ENCODE results near the gene DSCAML1.

The DSCAML1 gene

DNA sequence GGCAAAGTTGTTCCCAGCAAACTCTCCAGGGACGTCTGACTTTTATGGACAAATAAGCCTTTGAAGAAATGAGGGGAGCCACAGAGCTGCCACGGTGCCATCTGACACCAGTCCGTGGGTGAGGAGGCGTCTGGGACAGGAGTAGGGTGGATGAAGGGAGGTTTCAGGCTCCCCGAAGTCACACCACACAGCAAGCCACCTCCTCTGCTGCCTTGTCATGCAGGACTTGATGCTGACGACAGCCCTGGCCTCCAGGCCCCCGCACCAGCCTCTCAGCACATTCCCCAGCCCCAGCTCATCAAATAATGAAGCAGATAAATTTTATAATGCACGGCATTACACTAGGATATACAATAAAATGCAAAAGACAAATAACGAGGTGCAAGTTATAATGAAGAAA, 312.9 kb downstream of the DSCAML1 start:
- TF ChIP-seq POU2F2 (IDR thresholded peaks at IDR 0.05; ENCODE audit: low read depth, low read length) (no peak), PAX5 (IDR thresholded peaks at IDR 0.05; ENCODE audit: insufficient read depth, low read length, severe bottlenecking) (no peak), SPI1 (IDR thresholded peaks at IDR 0.05; ENCODE audit: low read depth, low read length) (no peak)
- FAIRE-seq (no peak), DNase-seq (ENCODE audit: insufficient read length, low spot score) (no peak)

DNA sequence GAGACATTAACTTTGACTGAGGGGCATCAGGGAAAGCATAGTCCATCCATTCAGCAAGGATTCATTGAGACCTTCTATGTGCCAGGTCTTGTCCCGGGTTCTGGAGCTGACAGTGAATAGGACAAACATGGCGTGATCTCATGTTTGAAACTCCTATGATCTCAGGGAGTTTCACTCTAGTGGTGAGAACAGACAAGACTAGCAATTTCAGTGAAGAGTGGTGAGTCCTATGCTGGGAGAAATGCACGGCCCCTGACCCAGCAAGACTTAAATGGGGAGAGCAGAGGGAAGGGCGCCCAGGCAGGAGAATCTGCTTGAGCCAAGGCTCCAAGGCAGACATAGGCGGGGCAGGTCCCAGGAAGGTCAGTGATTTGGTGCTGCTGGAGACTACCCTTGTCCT, 313.6 kb downstream of the DSCAML1 start:
- FAIRE-seq (no peak), DNase-seq (ENCODE audit: insufficient read length, low spot score) (no peak)
- no peak for TF ChIP-seq POU2F2 (IDR thresholded peaks at IDR 0.05; ENCODE audit: low read depth, low read length)

DNA sequence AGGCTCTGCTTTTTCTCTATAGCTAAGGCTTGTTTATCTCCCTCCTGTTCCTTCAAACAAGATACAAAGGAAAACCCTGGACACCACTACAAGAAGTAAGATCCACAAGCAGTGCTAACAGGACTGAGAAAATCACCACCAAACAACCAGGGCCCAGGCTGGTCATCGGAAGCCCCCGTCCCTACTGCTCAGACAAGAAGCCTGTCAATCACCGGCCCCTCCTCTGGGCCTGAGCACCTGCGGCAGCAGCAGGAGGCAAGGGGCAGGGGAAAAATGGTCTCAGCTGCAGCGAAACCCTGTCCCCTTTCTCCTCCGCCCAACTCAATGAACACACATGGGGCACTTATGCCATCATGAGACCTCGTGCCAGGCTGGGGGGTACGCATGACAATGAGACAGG, 314.1 kb downstream of the DSCAML1 start:
- no peak for DNase-seq (ENCODE audit: insufficient read length, low spot score)
- FAIRE-seq, result no peak
- TF ChIP-seq TAF1 (IDR thresholded peaks at IDR 0.05; ENCODE audit: low read depth, low read length) (no peak), PAX5 (IDR thresholded peaks at IDR 0.05; ENCODE audit: insufficient read depth, low read length, severe bottlenecking) (no peak), SPI1 (IDR thresholded peaks at IDR 0.05; ENCODE audit: low read depth, low read length) (no peak), POLR2AphosphoS5 (IDR thresholded peaks at IDR 0.05; ENCODE audit: low read depth, low read length) (no peak)

DNA sequence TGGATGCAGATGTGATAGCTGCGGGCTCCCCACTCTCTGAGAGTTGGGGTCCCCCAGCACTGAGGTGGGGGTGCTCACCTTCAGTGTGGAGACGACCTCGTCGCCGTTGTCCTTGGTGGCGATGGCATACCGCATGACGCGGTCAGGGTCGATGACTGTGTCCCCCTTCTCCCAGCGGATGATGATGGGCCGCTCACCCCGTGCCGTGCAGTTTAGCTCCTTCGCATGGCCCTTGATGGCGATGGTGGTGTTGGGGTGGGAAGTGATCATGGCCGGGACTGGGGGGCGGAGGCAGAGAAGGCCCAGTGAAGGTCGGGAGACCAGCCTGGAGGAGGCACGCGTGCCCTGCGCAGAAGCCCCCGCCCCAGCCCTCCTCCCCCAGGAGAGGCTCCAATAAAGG, 315.1 kb downstream of the DSCAML1 start:
- TF ChIP-seq POU2F2 (IDR thresholded peaks at IDR 0.05; ENCODE audit: low read depth, low read length), result no peak
- no peak for TF ChIP-seq SPI1 (IDR thresholded peaks at IDR 0.05; ENCODE audit: low read depth, low read length)
- no peak for TF ChIP-seq PAX5 (IDR thresholded peaks at IDR 0.05; ENCODE audit: insufficient read depth, low read length, severe bottlenecking)
- TF ChIP-seq POLR2AphosphoS5 (IDR thresholded peaks at IDR 0.05; ENCODE audit: low read depth, low read length), result no peak
- TF ChIP-seq POLR2A (IDR thresholded peaks at IDR 0.05; ENCODE audit: low read depth, low read length), result no peak
- no peak for TF ChIP-seq TAF1 (IDR thresholded peaks at IDR 0.05; ENCODE audit: low read depth, low read length)
- no peak for FAIRE-seq

DNA sequence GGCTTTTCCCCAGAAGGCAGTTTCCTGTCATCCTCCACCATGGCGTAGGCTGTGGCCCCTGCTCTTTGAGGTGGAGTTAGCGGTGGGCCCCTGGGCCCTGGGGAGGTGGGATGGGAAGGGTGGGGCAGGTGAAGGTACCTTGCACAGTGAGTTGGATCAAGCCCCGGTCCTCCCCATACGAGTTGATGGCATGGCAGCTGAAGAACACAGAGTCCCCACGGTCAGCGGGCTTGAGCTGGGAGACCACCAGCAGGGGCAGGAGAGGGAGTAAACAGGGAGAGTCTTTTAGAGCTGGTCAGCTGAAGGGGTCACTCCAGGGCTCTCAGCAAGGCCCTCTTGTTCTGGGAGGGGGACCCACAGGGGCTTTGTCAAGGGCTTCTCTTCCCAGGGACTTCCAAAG, 316.0 kb downstream of the DSCAML1 start:
- FAIRE-seq, result no peak
- DNase-seq (ENCODE audit: insufficient read length, low spot score), result no peak
- TF ChIP-seq POU2F2 (IDR thresholded peaks at IDR 0.05; ENCODE audit: low read depth, low read length) (no peak), SPI1 (IDR thresholded peaks at IDR 0.05; ENCODE audit: low read depth, low read length) (no peak), POLR2AphosphoS5 (IDR thresholded peaks at IDR 0.05; ENCODE audit: low read depth, low read length) (no peak)

More for the DNA sequence above, 315.1 kb downstream of the DSCAML1 start:
- no peak for DNase-seq (ENCODE audit: insufficient read length, low spot score)

DNA sequence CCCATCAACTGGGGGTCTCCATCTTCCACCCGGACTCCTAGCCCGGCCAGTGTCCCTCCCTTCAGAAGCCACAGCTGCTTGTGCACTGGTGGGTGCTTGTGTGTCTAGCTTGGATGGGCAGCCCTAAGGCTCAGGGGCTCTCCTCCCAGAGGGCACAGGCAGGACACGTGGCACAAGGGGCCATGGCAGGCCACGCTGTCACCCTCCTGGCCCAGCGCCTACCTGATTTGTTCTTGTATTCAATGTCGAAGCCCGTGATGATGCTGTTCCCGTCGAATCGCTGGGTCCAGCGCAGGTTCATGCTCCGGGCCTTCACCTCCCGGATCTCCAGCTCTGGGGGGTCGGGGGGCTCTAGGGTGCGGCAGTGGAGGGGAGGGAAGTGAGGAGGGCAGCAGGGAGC, 316.8 kb downstream of the DSCAML1 start:
- DNase-seq (ENCODE audit: insufficient read length, low spot score) (no peak), FAIRE-seq (no peak)
- TF ChIP-seq PAX5 (IDR thresholded peaks at IDR 0.05; ENCODE audit: insufficient read depth, low read length, severe bottlenecking) (no peak), POLR2AphosphoS5 (IDR thresholded peaks at IDR 0.05; ENCODE audit: low read depth, low read length) (no peak), POLR2A (IDR thresholded peaks at IDR 0.05; ENCODE audit: low read depth, low read length) (no peak), POU2F2 (IDR thresholded peaks at IDR 0.05; ENCODE audit: low read depth, low read length) (no peak), SPI1 (IDR thresholded peaks at IDR 0.05; ENCODE audit: low read depth, low read length) (no peak), TAF1 (IDR thresholded peaks at IDR 0.05; ENCODE audit: low read depth, low read length) (no peak)

DNA sequence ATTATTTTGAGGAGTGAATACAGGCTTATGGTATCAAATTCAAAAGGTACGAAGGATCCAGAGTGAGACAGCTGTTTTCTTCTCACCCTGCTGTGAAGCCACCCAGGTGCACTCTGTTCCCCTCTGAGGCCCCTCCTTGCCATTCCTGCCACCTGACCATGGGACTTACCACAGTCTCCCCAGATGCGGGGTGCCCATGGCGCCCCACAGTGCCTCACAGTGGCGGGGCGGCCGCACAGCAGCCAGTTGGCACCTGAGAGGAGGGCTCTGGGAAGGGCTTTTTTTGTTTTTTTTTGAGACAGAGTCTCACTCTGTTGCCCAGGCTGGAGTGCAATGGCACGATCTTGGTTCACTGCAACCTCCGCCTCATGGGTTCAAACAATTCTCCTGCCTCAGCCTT, 317.6 kb downstream of the DSCAML1 start:
- FAIRE-seq, result peak; percentile 41
- no peak for TF ChIP-seq TAF1 (IDR thresholded peaks at IDR 0.05; ENCODE audit: low read depth, low read length)
- no peak for TF ChIP-seq POU2F2 (IDR thresholded peaks at IDR 0.05; ENCODE audit: low read depth, low read length)
- no peak for TF ChIP-seq POLR2A (IDR thresholded peaks at IDR 0.05; ENCODE audit: low read depth, low read length)
- no peak for TF ChIP-seq SPI1 (IDR thresholded peaks at IDR 0.05; ENCODE audit: low read depth, low read length)
- no peak for TF ChIP-seq PAX5 (IDR thresholded peaks at IDR 0.05; ENCODE audit: insufficient read depth, low read length, severe bottlenecking)
- no peak for TF ChIP-seq POLR2AphosphoS5 (IDR thresholded peaks at IDR 0.05; ENCODE audit: low read depth, low read length)
- DNase-seq (ENCODE audit: insufficient read length, low spot score), result peak; percentile 52

DNA sequence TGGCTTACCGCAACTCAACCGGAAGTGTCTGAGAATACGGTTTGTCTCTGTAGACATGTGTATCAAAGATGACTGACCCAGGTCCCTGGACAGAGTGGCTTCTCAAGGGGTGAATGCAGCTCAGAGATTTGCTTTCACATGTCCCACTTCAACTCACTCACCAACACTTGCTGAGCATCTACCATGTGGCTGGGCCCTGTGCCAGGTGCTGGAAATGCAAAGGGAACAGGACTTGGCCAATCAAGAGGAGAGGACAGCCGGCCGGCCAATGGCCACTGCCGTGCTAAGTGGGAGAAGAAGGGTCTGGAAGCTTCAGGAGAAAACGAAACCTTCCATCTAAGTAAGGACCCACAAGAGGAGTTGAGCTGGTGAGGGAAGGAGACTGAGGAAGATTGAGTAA, 318.1 kb downstream of the DSCAML1 start:
- DNase-seq (ENCODE audit: insufficient read length, low spot score), result no peak
- FAIRE-seq, result peak; percentile 13
- TF ChIP-seq POLR2A (IDR thresholded peaks at IDR 0.05; ENCODE audit: low read depth, low read length) (no peak), SPI1 (IDR thresholded peaks at IDR 0.05; ENCODE audit: low read depth, low read length) (no peak), TAF1 (IDR thresholded peaks at IDR 0.05; ENCODE audit: low read depth, low read length) (no peak), POU2F2 (IDR thresholded peaks at IDR 0.05; ENCODE audit: low read depth, low read length) (no peak), POLR2AphosphoS5 (IDR thresholded peaks at IDR 0.05; ENCODE audit: low read depth, low read length) (no peak), PAX5 (IDR thresholded peaks at IDR 0.05; ENCODE audit: insufficient read depth, low read length, severe bottlenecking) (no peak)

DNA sequence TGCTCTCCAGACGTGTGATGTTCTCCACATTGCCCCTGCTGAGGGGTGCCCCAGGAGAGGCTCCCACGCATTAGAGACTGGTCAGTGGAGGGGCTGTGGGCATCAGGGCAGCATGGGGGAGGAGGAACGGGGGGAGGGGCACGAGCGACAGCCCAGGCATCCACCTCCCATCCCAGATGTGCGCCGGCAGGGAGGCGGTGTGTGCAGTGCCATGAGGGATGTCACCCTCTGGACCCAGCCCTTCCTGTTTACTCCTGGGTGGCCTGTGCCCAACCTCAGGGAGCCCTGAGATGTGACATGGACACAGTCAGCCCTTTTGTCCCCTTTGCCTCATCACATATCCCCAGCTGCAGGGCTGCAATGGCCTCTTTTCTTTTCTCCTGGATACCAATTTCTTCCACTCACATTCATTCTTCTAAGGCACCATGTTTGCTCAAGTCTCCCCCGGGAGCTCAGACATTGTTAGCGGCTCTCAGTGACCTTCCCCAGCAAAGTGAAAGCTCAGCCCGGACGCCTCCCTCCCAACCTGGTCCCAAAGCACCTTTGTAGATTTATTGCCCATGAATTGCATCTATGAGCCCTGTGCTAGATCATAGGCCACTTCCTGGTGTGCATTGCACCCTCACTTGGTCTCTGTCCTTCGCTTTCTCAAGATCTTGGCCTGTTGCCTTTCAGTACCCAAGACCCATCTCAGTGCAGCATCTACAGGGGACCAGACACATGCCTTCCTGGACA, 318.7 kb downstream of the DSCAML1 start:
- no peak for FAIRE-seq
- no peak for TF ChIP-seq TAF1 (IDR thresholded peaks at IDR 0.05; ENCODE audit: low read depth, low read length)
- TF ChIP-seq SPI1 (IDR thresholded peaks at IDR 0.05; ENCODE audit: low read depth, low read length), result no peak
- TF ChIP-seq POU2F2 (IDR thresholded peaks at IDR 0.05; ENCODE audit: low read depth, low read length), result no peak
- no peak for TF ChIP-seq POLR2A (IDR thresholded peaks at IDR 0.05; ENCODE audit: low read depth, low read length)
- no peak for TF ChIP-seq POLR2AphosphoS5 (IDR thresholded peaks at IDR 0.05; ENCODE audit: low read depth, low read length)
- no peak for TF ChIP-seq PAX5 (IDR thresholded peaks at IDR 0.05; ENCODE audit: insufficient read depth, low read length, severe bottlenecking)

DNA sequence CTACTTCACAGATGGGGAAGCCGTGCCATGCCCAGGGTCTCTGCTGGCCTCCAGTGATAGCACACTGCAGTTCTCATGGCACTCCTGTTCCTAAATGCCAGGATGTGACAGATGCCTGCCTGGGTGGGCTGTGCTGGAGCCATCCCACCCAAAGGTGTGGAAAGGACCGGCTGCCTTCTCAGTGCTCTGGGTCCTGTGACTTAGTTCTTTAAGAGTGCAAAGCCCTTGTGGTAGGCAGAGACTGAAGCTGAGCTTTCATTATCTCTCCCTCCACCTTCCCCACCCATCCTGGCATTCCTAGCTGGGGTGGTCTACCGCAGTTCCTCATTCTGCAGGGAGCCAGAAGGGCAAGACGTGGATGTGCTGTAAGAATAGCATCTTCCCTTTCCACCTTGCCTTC, 319.3 kb downstream of the DSCAML1 start:
- FAIRE-seq (no peak), DNase-seq (ENCODE audit: insufficient read length, low spot score) (no peak)
- TF ChIP-seq POLR2AphosphoS5 (IDR thresholded peaks at IDR 0.05; ENCODE audit: low read depth, low read length) (no peak), POLR2A (IDR thresholded peaks at IDR 0.05; ENCODE audit: low read depth, low read length) (no peak), TAF1 (IDR thresholded peaks at IDR 0.05; ENCODE audit: low read depth, low read length) (no peak), POU2F2 (IDR thresholded peaks at IDR 0.05; ENCODE audit: low read depth, low read length) (no peak), PAX5 (IDR thresholded peaks at IDR 0.05; ENCODE audit: insufficient read depth, low read length, severe bottlenecking) (no peak)

More for the DNA sequence above, 318.7 kb downstream of the DSCAML1 start:
- no peak for DNase-seq (ENCODE audit: insufficient read length, low spot score)

Data from GM12891 (cell line).